HG03460 (cell line): ENCODE results near the gene CELF4.

Experiments
- ATAC-seq: cut with Tn5 transposase; IDR thresholded peaks from one replicate; pipeline ENCODE4 v1.9.1; 2021; ENCODE audit not compliant: unreplicated experiment

CELF4 gene

GRCh38 chr18:37422596-37422995 is 143.0 kb downstream of the CELF4 start:
- no peak for ATAC-seq

- ATAC-seq: no peak
Measured at GRCh38 chr18:37422116-37422515, 143.5 kb downstream of the CELF4 start.

- no peak for ATAC-seq
Measured at GRCh38 chr18:37421341-37422077, 144.1 kb downstream of the CELF4 start.

DNA sequence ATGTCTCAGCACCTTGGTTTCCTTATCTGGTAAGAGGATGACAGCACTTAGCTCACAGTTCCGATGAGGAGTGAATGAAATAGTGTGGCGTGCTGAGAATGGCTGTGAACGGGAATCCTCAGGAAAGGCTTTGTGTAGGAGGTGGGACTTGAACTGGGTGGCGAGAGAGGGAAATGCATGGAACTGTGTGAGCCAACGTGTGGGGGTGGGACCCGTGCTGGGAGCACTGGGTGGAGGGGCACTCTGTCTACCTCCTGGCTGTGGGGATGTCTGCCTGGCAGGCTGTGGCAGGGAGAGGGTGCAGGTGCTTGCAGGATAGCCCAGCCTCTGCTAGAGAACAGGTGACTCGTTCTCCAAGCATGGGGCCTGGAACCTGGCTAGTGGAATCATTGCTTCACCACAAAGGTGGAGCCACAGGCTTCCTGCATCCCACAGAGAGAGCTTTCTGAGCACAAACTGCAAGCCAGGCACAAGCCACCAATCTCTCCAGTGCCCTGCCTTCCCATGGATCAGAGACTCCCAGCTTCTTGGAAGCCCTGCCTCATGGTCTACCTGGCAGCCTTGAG is 145.2 kb downstream of the CELF4 start:
- ATAC-seq: no peak

- ATAC-seq: no peak
Measured at GRCh38 chr18:37419866-37420265, 145.7 kb downstream of the CELF4 start.

DNA sequence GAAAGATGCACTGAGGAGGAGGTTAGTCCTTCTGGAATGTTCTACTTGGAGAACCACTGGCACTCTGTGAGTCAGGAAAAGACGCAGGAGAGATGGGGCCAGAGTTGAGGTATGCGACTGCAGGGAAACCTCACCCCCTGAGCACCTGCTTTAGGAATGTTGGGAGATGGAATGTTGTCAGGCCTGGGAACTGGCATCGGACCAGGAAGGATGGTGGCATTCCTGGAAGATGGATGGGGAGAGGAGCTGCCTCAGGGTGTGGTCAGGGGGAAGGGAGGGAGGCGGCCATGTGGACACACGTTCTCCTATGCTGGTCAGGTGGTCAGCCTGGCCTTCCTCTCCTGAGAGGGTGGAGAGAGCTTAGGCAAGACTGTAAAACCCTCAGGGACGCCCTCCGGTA is 146.3 kb downstream of the CELF4 start:
- ATAC-seq: no peak

GRCh38 chr18:37414816-37415215 is 150.8 kb downstream of the CELF4 start:
- ATAC-seq: no peak

GRCh38 chr18:37412829-37413228 is 152.8 kb downstream of the CELF4 start:
- ATAC-seq: no peak

- ATAC-seq: no peak
Measured at GRCh38 chr18:37412333-37412732, 153.3 kb downstream of the CELF4 start.

DNA sequence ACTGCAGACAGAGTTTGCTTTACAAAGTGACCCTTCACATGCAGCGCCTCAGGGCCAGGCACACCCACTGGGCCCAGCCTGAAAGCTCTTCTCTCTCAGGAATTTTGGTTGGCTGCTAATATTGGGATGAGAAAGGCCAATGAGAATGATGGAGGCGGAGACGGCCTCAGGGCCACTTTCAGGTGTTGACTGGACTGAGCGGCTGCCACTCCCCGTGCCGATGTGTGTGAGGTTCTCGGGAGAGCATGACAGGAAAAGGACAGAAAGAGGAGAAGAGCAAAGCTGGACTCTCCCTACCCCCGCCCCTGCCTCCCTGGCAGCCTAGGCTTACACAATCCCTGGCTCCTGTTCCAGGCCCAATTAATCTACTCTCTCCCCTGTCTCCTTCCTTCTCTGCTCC is 155.7 kb downstream of the CELF4 start:
- ATAC-seq: no peak

- ATAC-seq: no peak
Measured at GRCh38 chr18:37408676-37409265, 156.8 kb downstream of the CELF4 start.

DNA sequence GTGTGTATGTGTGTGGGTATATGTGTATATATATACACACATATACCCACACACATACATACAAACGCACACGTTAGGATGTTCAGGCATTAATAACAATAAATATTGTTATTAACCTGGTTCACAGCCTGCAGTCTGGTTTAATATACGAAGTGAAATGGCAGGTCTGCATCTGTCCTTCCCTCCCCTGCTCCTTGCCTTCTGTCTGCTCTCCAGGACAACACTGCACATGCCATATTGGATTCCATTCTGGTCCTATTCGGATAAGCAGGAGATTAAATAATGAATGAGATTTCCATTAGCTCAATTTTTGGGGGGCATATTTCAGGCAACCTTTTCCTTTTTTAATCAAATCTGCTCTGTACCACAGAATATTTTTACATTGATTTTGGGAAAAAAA is 158.0 kb downstream of the CELF4 start:
- ATAC-seq: no peak

- no peak for ATAC-seq
Measured at GRCh38 chr18:37405772-37406171, 159.8 kb downstream of the CELF4 start.

DNA sequence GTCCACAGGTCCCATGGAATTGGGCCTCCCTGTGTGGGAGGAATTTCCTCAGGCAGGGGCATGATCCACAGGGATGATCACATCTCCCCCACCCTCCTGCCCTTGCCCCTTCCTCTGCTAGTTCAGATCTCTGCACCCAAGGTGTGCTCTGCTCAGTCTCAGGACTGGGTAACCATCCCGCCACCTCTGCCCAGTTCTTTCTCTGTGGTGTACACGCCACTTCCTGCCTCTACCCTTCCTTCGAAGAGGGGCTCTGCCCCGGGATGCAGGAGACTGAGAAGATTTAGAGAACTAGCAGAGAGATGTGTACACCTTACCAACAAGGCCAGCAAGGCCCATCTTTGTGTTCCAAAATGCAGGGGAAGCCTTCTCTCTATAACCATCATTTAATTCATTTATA is 160.4 kb downstream of the CELF4 start:
- ATAC-seq: no peak

DNA sequence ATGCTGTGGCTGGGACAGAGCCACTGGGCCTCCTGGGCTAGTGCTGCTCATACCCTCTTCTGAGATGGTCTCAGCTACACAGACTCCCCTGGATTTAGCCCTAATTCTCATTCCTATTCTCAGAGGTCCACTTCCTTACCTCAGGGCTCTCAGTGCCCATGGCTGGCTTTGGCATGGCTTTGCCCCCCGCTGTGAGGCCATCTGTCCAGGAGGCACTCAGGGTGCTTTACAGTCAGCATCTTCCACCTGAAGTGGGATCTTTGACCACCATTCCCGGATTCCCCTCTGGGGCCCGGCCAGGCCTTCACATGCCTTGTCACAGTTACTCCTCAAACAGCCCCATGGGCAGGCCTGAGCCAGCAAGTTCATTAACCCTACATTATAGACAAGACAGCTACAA is 161.8 kb downstream of the CELF4 start:
- ATAC-seq: no peak

DNA sequence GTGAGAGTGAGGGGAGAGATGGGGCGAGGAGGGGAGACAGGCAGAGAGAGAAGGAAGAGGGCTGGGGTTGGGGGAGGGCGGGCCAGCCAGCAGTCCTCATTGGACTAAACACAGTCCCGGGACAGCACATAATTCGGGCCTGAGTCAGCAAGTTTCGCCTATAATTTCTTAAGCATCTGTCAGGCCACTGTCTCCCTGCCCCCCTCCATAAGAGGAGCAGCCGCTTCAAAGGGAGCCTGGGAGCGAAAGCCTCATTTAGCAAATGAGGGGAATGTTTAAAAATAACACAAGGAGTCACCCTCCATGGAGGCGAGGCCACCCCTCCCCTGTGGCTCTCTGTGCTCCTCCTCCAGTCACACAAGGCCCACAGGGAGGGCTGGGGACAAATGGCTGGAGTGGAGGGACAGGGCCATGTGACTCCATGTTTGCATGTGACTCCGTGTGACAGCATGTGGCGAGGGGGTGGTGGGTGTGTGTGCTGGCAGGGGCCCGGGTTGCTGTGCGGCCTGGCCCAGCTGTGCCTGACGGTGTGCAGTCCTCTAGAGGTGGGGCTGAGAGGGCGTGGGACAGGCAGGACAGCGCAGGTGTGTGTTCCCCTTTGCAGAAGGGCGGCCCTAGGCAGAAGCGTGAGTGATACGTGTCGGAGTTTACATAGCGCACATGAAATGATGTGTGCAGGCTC is 162.4 kb downstream of the CELF4 start:
- ATAC-seq: no peak

- ATAC-seq: no peak
Measured at GRCh38 chr18:37402735-37403099, 162.9 kb downstream of the CELF4 start.

DNA sequence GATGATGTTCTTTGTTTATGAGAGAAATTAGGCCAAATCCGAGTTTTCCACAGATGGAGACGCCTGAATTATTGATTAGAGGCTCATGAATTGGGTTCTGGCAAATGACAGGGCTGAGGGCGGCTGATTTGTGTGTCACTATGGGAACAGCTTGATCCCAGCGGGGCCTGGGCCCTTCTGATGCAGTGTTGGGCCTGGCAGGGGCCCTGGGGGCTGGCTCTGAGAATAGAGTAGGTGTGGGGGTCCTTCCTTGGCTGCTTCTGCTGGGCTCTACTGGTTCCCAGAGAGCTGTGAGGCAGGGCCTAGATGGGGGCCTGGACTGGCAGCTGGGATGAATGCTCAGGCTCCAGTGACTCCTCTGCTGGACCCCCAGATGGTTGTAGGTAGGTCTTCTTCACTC is 164.8 kb downstream of the CELF4 start:
- no peak for ATAC-seq

DNA sequence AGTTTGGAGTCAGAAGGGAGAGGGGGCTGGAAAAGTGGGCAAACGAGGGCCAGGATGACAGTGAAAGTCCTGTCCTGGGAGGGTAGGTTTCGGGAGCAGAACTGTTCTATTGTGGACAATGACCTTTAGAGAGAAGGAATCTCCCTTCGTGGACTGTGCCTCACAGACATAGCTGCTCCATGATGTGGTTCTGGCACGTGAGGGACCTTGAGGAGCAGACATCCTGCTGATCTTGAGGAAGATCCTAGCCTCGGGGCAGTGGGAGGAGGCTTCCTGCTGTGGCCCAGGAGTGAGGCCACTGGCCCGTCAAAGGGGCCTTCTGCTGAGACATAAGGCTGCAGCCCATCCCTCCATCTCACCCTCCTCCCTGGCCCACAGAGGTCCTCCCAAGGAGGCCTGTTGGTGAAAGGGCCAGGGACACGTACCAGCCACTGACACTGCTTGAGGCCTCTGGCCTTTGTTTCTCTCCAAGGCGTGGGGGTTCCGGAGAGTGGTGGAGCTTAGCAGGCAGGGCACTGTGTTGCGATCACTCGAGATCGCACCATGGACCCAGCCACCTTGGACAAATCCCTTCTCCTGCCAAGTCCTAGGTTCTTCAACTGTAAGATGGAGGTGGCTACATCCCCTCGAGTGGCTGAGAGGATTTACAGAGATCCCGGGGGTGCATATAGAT is 167.2 kb downstream of the CELF4 start:
- no peak for ATAC-seq

DNA sequence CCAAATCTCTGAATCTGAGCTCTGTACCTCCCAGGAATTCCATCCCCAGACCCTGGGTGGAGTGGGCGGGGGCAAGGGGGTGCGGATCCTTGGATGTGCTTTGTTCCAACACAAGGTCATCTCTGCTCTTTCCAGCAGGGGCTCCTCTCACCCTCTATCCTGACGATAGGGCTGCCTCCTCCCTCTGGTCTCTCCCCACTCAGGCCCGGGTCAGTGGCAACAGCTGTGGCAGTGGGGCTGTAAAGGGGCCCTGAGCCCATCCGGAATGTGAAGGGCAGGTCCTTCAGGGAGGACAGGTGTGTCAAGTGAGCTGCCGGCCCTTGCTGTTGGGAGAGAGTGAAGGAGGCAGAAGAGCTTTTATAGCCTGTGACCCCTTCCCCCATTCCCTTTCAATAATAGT is 167.8 kb downstream of the CELF4 start:
- no peak for ATAC-seq

DNA sequence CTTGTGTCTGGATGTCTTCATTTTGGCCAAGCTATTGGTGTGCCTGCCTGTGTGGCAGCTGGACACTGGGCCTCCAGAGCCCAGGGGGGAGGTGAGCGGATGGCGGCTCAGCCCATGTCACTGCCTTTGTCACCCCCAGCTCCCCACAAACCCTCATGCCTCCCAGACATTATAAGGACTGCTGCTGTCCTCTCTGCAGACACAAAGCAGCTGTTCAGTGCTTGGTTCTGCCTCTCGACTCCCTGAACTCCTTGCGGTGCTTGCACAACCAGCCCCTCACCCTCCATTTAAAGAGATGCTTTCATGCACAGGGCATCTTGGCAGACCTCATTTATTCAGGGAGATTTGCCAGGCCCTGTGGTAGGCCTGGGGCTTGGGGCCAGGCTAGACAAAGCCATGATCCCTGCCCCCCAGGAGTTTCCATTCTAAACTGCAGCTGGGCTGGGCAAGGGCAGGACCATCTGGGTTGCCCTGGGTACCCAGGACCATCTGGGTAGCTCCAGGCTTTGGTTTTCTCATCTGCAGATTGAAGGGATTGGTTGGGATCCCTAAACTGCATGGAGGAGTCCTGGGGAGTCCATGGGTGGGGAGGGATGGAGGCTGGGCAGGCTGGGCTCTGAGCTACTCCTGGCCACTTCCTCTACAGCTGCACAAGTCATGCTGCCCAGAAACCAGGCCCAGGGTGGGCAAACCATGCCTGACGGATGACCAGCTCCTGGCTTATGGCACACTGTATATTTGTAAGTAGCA is 168.5 kb downstream of the CELF4 start:
- ATAC-seq: no peak
